Fibroblast of lung (primary cell): ENCODE measurements around the gene MEGF6. TPM values are rescaled to one million over a fixed set of nuclear protein-coding genes. Genes with fewer than 3 reads are reported as not detected.

Source experiments
- DNase-seq, 2 donors: peaks; one replicate each; pipeline versions ENCODE4 v3.0.0 to v3.0.0-alpha.2; 2010; ENCODE audit warnings: low read depth in 2 of 2
- H2AFZ ChIP-seq: 2 replicates; pipeline ENCODE4 v1.5.1; 2012; ENCODE audit warnings: low read length, control low read depth, inconsistent platforms
- H3K27ac ChIP-seq: 2 replicates; pipeline ENCODE4 v1.5.1; 2011; ENCODE audit warnings: low read length, control low read depth; ENCODE audit not compliant: insufficient read depth
- H3K27me3 ChIP-seq: 2 replicates; pipeline ENCODE4 v1.5.1; 2011; ENCODE audit warnings: mild to moderate bottlenecking, low read length; ENCODE audit not compliant: control insufficient read depth, insufficient read depth
- H3K36me3 ChIP-seq: 2 replicates; pipeline ENCODE4 v1.5.1; 2011; ENCODE audit warnings: low read length; ENCODE audit not compliant: control insufficient read depth, insufficient read depth
- H3K4me1 ChIP-seq: 2 replicates; pipeline ENCODE4 v1.5.1; 2011; ENCODE audit warnings: low read length; ENCODE audit not compliant: control insufficient read depth, insufficient read depth; ENCODE audit errors: extremely low read depth
- H3K4me2 ChIP-seq: 2 replicates; pipeline ENCODE4 v1.5.1; 2011; ENCODE audit warnings: low read length, control low read depth; ENCODE audit not compliant: insufficient read depth; ENCODE audit errors: extremely low read depth
- H3K4me3 ChIP-seq, 4 experiments: fragments of 200-600 bp in 1 of 4; sonication (generic) in 1 of 4; replicated peaks in 1 of 4; 2 replicates each; pipeline ENCODE4 v1.5.1; 2011 to 2016; ENCODE audit warnings: low read length in 4 of 4, low read depth in 3 of 4, mild to moderate bottlenecking in 3 of 4, control low read depth in 2 of 4, inconsistent platforms in 1 of 4, mixed read lengths in 1 of 4; ENCODE audit not compliant: insufficient read depth in 1 of 4; ENCODE audit errors: control extremely low read depth in 1 of 4
- H3K79me2 ChIP-seq: 2 replicates; pipeline ENCODE4 v1.5.1; 2012; ENCODE audit warnings: mild to moderate bottlenecking, low read length, inconsistent platforms; ENCODE audit not compliant: control insufficient read depth, insufficient read depth
- H3K9ac ChIP-seq: 2 replicates; pipeline ENCODE4 v1.5.1; 2011; ENCODE audit warnings: mild to moderate bottlenecking, low read length, control low read depth; ENCODE audit not compliant: insufficient read depth
- H3K9me3 ChIP-seq: 2 replicates; pipeline ENCODE4 v1.5.1; 2012; ENCODE audit warnings: low read depth, low read length; ENCODE audit not compliant: control insufficient read depth, insufficient read depth
- H4K20me1 ChIP-seq: 2 replicates; pipeline ENCODE4 v1.5.1; 2011; ENCODE audit warnings: low read length; ENCODE audit not compliant: control insufficient read depth, insufficient read depth; ENCODE audit errors: extremely low read depth
- EZH2 ChIP-seq: IDR thresholded peaks from 2 replicates; pipeline ENCODE4 v1.5.1; 2012; ENCODE audit warnings: low read length, control low read depth, mild to moderate bottlenecking; ENCODE audit errors: missing control alignments
- polyA plus RNA-seq, 2 donors: library from polyadenylated mRNA; depleted of rRNA in 1 of 2; stranded (reverse) in 1 of 2; unstranded in 1 of 2; fragments of >200 nt; gene quantifications; 2 replicates each; pipeline ENCODE4 v1.2.1, GENCODE V29; 2011 to 2012; ENCODE audit warnings: missing spikeins in 1 of 2
- total RNA-seq: library from RNA; depleted of rRNA; stranded (reverse); fragments of >200 nt; gene quantifications from 2 replicates; pipeline ENCODE4 v1.2.1, GENCODE V29; 2014
- TF ChIP-seq, protein P1 (sequence below), 2 donors: IDR thresholded peaks in 1 of 2; conservative IDR thresholded peaks in 1 of 2; 1 replicate in 1 of 2; 2 replicates in 1 of 2; pipeline ENCODE4 v1.5.1; 2011 to 2012; ENCODE audit warnings: low read length in 2 of 2, control low read depth in 1 of 2, inconsistent platforms in 1 of 2, low read depth in 1 of 2, mild to moderate bottlenecking in 1 of 2

The MEGF6 gene
- total and polyA plus RNA-seq, 2 donors (not counting 1 experiment from before 2014, with no cell fraction given) = 1.6 to 11.6 TPM

DNA sequence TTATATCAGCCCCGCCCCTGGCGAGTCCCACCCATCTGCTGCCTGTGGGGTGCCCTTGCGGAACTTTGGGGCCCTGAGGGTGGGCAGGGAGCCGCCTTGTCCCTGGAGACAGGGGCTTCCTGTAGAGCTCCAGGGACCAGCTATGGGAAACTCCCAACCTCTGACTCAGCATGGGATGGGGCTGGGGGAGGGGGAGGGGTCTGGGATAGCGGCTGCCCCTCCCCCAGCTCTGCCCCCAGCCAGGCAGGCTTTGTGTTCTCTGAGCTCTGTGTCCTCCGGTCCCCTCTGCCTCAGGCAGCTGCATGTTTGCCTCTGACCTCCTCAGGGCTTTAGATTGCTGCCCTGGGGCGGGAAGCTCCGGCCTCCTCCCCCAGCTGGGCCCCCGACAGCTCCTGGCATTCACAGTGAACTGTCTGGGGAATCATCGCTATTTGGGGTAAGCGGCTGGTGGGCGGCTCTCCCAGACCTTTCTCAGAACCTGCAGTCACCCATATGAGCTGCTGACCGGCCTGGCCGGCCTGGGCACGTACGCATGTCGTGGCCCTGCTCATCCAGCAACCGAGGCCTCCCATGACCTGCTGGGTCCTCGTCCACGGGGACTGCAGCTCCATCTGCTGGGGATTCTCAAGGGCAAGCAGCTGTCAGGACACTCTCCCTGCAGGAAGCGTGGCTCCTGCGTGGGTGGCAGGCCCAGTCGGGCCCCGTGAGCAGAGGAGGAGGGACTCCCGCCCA, 139.8 kb downstream of the MEGF6 start:
- H3K4me1 ChIP-seq = peaks cover 4% of the 10 kb centered on the region
- peak; percentile 51 to 57 for DNase-seq
- no peaks in the 10 kb centered on the region for H3K9me3 ChIP-seq
- H3K27me3 ChIP-seq = no peaks in the 10 kb centered on the region
- H3K4me3 ChIP-seq = no peak overlapping the region
- TF ChIP-seq, protein P1, sequence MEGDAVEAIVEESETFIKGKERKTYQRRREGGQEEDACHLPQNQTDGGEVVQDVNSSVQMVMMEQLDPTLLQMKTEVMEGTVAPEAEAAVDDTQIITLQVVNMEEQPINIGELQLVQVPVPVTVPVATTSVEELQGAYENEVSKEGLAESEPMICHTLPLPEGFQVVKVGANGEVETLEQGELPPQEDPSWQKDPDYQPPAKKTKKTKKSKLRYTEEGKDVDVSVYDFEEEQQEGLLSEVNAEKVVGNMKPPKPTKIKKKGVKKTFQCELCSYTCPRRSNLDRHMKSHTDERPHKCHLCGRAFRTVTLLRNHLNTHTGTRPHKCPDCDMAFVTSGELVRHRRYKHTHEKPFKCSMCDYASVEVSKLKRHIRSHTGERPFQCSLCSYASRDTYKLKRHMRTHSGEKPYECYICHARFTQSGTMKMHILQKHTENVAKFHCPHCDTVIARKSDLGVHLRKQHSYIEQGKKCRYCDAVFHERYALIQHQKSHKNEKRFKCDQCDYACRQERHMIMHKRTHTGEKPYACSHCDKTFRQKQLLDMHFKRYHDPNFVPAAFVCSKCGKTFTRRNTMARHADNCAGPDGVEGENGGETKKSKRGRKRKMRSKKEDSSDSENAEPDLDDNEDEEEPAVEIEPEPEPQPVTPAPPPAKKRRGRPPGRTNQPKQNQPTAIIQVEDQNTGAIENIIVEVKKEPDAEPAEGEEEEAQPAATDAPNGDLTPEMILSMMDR (conservative IDR thresholded peaks at IDR 0.05 in 1 of 2, IDR thresholded peaks at IDR 0.05 in 1 of 2; ENCODE audit: low read depth in 1 of 2, low read length in 2 of 2) = peak; percentile 28 to 51
- no peak for TF ChIP-seq EZH2
- H2AFZ ChIP-seq = no peak overlapping the region
- H4K20me1 ChIP-seq = no peaks in the 10 kb centered on the region
- H3K79me2 ChIP-seq = no peaks in the 10 kb centered on the region
- no peak overlapping the region for H3K27ac ChIP-seq
- no peak overlapping the region for H3K9ac ChIP-seq
- no peak overlapping the region for H3K4me2 ChIP-seq
- H3K36me3 ChIP-seq = no peaks in the 10 kb centered on the region

DNA sequence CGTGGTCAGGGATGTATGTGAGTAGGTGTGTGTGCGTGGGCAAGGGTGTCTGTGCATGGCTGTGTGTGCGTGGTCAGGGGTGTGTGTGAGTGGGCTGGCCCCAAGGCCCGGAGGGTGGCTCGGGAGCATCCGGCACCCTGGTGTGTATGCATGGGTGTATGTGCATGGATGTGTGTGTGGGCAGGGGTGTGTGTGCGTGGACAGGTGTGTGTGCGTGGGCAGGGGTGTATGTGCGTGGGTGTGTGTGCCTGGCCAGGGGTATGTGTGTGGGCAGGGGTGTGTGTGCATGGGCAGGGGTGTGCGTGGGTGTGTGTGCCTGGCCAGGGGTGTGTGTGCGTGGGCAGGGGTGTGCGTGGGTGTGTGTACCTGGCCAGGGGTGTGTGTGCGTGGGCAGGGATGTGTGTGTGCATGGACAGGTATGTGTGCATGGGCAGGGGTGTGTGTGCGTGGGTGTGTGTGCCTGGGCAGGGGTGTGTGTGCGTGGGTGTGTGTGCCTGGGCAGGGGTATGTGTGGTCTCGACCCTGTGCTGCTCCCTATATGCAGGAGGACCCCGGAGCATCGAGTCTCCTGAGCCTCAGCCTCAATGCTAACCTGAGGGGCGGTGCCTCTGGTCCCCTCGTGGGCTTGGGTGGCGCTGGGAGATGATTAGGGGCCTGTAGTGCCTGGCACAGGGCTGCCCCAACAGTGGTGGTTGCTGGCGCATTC, 140.5 kb downstream of the MEGF6 start:
- Histone ChIP-seq H3K4me3 (no peak overlapping the region), H3K4me1 (peaks cover 4% of the 10 kb centered on the region), H3K9me3 (no peaks in the 10 kb centered on the region), H3K36me3 (no peaks in the 10 kb centered on the region), H3K27ac (no peak overlapping the region), H3K27me3 (no peaks in the 10 kb centered on the region), H3K79me2 (no peaks in the 10 kb centered on the region), H3K9ac (no peak overlapping the region), H4K20me1 (no peaks in the 10 kb centered on the region), H3K4me2 (no peak overlapping the region), H2AFZ (no peak overlapping the region)
- no peak for TF ChIP-seq EZH2
- TF ChIP-seq, protein P1 (conservative IDR thresholded peaks at IDR 0.05 in 1 of 2, IDR thresholded peaks at IDR 0.05 in 1 of 2; ENCODE audit: low read depth in 1 of 2, low read length in 2 of 2) = no peak
- DNase-seq = no peak

DNA sequence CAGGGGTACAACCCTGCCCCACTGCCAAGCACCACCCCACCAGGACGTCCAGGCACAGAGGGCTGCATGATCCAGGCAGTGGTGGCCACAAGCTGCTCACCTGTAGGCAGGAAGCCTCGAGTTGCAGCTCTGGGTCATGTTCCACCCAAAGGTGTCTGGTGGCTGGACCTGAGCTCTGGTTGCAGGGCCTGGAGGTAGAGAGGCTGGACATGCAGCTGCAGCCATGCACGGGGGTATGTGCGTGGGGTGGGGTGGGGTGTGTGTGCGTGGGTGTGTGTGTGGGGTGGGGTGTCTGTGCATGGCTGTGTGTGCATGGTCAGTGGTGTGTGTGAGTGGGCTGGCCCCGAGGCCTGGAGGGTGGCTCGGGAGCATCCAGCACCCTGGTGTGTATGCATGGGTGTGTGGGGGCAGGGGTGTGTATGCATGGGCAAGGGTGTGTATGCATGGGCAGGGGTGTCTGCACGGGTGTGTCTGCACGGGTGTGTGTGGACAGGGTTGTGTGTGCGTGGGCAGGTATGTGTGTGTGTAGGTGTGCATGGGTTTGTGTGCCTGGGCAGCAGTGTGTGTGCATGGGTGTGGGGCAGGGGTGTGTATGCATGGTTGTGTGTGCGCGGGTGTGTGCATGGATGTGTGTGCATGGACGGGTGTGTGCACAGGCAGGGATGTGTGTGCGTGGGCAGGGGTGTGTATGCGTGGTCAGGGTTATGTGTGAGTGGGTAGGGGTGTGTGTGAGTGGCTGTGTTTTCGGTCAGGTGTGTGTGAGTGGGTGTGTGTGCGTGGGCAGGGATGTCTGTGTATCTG, 141.3 kb downstream of the MEGF6 start:
- Histone ChIP-seq H3K9ac (no peak overlapping the region), H3K4me1 (peaks cover 4% of the 10 kb centered on the region), H3K27ac (no peak overlapping the region), H3K36me3 (no peaks in the 10 kb centered on the region), H3K79me2 (no peaks in the 10 kb centered on the region), H3K4me2 (no peak overlapping the region), H3K9me3 (no peaks in the 10 kb centered on the region), H3K4me3 (no peak overlapping the region), H3K27me3 (no peaks in the 10 kb centered on the region), H2AFZ (no peak overlapping the region), H4K20me1 (no peaks in the 10 kb centered on the region)
- DNase-seq = no peak
- TF ChIP-seq EZH2 = no peak
- TF ChIP-seq, protein P1 (conservative IDR thresholded peaks at IDR 0.05 in 1 of 2, IDR thresholded peaks at IDR 0.05 in 1 of 2; ENCODE audit: low read depth in 1 of 2, low read length in 2 of 2) = no peak
